Stomach (tissue), 4 donors: ENCODE data around the gene TMEM150A.

Source experiments
- EP300 ChIP-seq: sonication (generic); formaldehyde crosslinking; IDR thresholded peaks from one replicate; pipeline ENCODE4 v1.6.1; 2017; ENCODE audit warnings: antibody characterized with exemption
- POLR2A ChIP-seq, 4 donors: fragments of 450-650 bp; IDR thresholded peaks; one replicate each; pipeline ENCODE4 v1.6.1; 2016; ENCODE audit warnings: antibody characterized with exemption in 4 of 4, control low read depth in 2 of 4, mild to moderate bottlenecking in 1 of 4, moderate library complexity in 1 of 4

GRCh38 chr2:85588645-85589044 lies 13.9 kb downstream of the TMEM150A start:
- TF ChIP-seq EP300 (no peak), POLR2A (IDR thresholded peaks at IDR 0.05) (no peak)
